Vagina (tissue), 2 donors: ENCODE results near the gene C2orf49.

Experiments used
- CTCF ChIP-seq, 3 experiments: fragments of 450-650 bp in 2 of 3; fragments of 200-600 bp in 1 of 3; sonication (generic) in 1 of 3; IDR thresholded peaks; one replicate each; pipeline ENCODE4 v1.5.1; 2017 to 2019; ENCODE audit warnings: antibody characterized with exemption in 3 of 3, mild to moderate bottlenecking in 2 of 3, moderate library complexity in 2 of 3
- POLR2A ChIP-seq, 2 donors: fragments of 450-650 bp; IDR thresholded peaks; one replicate each; pipeline ENCODE4 v1.6.1; 2017; ENCODE audit warnings: antibody characterized with exemption in 2 of 2, mild to moderate bottlenecking in 2 of 2, moderate library complexity in 2 of 2

- no peak for TF ChIP-seq CTCF (IDR thresholded peaks at IDR 0.05)
- TF ChIP-seq POLR2A (IDR thresholded peaks at IDR 0.05): no peak
These were observed 36.0 kb downstream of the C2orf49 start for GRCh38 chr2:105373344-105373781.
